SU-DHL-6 (cell line): ENCODE measurements around the gene PRKCE.

Source experiments
- CTCF ChIP-seq: fragments of 200-600 bp; sonication (generic); IDR thresholded peaks from one replicate; pipeline ENCODE4 v1.5.1; 2017; ENCODE audit warnings: antibody characterized with exemption, mild to moderate bottlenecking, low read length, moderate library complexity; ENCODE audit not compliant: insufficient read depth, poor library complexity, severe bottlenecking
- EZH2phosphoT487 ChIP-seq: fragments of 200-600 bp; sonication (generic), shearing (Covaris generic); conservative IDR thresholded peaks from 2 replicates; pipeline ENCODE4 v1.6.1; 2018; ENCODE audit warnings: mild to moderate bottlenecking, antibody characterized with exemption, low read length, moderate library complexity, mixed read lengths

DNA sequence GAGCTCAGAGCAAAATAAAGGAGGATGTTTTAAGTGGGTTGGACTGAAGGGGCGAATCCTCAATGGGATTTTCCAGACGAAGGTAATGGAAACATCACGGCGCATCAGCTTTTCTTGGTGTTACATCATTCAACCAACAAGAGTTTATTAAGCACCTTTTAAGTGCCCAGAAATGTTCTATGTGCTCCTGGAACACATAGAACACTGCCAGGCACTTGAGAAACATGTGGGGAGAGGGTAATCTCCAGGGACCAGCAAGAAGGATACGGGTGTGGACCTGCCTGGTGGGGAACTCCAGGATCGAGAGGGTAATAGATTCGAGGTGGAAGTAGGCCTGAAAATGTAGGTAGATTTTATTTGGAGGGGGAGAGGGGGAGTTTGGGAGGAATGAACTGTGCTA lies 168.6 kb downstream of the PRKCE start:
- TF ChIP-seq CTCF (no peak), EZH2phosphoT487 (no peak)
